Activated CD4-positive, alpha-beta T cell treated with anti-CD3 and anti-CD28 coated beads, Interleukin-2, Interleukin-4, amounts not matched to agents 100 ng/mL and 50 ng/mL, durations not matched to agents 16 hours and 8 hours (primary cell): Measurements from ENCODE around the gene PARVA.

Source experiments
- DNase-seq: peaks from one replicate; pipeline ENCODE4 v3.0.0-alpha.2; 2020; ENCODE audit warnings: low spot score

The PARVA gene

DNA sequence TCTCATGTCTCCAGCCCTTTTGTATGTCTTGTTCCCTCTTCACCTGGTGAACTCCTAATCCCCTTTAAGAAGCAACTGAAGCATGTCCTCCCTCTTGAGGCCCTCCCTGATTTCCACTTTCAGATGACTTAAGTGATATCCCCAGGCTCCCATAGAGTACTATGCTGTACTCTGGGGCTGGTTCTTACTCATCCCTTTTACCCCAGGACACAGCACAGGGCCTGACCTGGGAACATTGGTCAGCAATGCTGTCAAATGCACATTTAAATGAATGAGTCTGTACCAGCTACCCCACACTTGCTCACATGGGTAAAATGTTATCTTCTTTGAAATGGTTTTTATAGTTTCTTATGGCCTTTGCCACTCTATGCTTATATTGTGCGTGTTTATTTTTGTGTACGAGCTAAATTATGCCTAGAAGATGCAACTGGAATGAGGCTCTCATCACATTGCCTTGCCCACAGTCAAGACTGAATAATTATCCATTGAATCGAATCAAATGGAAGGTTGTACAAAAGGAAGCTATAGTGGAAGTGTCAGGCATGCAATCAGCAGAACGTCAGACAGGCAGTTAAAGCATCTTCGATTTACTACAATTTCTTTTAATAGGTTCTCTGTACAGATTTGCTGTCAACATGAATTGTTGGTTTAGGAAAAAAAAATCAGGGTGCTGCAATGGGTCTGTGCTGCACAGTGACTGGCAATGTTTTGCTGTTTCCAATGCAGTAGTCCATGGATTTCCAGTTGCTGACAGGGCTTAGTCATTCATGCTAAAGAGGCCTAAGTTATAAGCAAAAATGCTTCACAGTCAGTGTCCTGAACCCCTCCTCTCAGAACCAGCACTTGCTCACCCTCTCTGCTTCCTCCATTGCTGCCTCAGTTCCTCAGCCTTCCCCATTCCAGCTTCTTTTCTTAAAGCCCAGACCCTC lies 79.5 kb downstream of the PARVA start:
- no peak for DNase-seq

DNA sequence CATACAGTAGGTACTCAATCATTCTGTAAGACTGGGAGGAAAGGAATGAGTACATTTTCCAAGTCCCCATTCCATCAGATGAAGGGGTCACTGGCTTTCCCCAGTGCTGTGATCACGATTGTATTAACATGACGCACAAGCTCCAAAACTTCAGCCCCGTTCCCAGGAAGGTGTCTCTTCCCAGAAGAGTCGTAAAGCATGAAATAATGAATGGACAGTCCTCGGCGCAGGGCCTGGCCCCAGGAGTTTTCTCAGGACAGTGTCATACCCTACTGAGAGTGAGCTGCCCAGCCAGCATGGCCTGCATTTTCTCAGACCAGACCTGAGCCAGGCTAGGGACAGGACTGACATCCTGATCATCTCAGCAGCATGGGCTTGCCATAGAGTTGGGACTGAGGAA lies 80.7 kb downstream of the PARVA start:
- DNase-seq = no peak

DNA sequence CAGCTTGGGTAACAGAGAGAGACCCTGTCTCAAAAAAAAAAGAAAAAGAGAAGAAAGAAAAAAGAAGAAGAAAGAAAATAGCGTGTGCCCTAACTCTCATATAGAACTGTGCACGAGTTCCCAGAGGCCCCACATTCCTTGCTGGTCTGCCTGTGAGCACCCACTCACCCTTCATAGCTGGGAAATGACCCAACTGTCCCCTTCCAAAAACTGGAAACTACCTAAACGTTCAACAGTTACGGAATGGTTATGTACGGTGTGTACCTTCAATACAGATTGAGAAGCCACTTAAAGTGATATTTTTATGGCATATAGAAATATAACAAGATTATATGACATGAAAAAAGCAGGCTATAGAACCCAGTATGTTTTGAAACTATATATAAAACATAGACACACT lies 82.0 kb downstream of the PARVA start:
- DNase-seq = no peak

DNA sequence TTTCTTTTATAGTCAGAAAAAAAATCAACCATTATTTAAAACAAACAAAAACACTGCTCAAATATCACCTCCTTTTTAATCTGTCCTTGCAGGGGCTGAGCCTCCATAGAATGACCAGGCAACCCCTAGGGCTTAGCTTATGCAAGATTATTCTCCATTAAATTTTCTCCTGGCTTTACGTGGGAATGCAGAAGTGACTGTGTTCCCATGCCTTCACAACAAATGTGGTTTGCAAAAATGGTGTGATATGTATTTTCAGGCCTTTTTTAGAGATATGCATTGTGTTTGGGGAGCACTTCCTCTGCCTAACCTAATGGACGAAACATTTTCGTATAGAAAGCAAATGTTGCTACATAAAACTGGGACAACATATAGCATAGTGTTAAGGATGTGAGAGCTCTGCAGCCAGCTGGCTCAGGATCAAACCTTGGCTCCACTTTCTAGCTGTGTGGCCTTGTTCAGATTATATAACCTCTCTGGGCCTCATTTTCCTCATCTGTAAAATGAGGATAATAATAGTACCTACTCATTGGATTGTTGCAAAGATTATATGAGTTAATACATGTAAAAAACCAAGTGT lies 82.6 kb downstream of the PARVA start:
- DNase-seq = no peak

DNA sequence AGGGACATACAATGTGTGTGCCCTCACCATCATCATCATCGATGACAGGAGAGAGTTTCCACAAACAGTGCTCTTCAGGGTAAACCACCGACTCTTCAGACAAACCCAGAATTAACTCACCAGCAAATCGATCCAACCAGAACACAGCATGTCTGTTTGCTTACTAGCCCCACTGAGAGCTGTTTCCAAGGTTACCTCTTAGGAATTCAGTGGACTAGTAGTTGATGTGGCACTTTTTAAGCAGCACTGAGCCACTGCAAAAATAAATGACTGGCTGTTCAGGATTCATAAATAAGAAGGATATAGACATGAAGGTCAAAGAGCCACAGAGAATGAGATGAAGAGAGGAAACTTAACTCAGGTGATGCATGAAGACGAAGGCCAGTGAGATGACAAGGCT lies 83.1 kb downstream of the PARVA start:
- no peak for DNase-seq

DNA sequence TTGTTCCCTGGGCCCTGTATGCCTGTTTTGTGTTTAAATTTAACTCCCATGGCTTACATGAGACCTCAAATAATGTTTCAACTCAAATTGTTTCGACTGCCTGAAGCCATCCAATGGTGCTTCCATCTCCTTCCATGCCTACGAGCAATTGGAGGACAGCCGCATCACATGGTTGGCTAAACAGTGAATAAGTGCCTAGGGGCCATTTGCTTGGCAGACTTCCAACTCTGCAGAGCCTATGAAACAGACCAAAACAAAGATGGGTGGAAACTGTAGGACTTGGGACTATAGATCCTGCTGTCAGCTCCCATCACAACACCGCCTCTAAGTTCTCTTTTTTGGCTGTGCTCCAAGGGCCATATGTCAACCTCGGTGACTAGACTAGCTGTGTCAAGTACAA lies 84.1 kb downstream of the PARVA start:
- DNase-seq = no peak

DNA sequence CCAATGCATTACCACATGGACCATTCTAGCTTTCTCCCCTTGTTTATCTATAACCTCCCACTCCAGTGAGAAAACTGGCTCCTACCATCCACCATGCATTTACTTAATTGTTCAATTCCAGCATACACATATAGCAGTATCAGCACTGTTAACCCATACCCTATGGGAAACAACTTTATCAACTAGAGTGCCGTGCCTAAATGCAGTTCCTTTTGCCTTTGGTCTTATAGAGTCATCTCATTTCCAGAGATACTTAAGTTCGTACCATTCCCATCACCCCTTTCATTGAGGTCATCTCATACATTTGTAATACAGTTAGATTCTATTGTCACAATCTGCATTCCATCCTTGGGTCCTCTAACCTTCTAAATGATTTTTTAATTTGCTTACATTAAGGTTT lies 86.9 kb downstream of the PARVA start:
- DNase-seq = no peak

DNA sequence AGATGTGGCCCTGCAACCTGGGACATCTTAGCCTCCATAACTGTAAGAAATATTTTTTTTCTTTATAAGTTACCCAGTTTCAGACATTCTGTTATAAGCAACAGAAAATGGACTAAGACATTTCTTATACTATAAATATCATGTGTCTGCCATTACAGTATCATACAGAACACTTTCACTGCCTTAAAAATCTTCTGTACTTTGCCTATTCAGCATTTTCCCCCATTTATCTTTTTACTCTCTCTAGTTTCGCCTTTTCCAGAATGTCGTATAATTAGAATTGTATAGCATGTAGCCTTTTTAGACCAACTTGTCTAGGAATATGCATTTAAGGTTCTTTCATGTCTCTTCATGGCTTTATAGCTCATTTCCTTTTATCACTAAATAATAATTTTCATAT lies 88.0 kb downstream of the PARVA start:
- DNase-seq = no peak

DNA sequence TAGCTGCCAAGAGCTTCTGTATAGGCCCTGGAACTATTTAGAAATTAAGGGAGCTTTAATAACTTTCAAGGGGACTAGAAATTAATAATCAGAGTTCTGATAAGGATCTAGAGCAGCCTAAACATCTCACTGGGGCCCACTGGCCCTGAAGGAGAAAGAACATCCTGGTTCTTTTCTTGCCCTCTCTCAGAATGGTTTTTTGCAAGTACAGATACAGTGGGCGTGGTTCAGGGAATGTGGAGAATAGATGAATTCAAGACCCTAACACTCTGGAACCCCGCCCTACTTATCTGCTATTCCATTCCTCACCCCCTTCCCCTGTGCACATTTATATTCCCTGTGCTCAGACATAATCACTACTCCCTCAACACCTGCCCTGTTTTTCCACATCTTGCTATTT lies 90.2 kb downstream of the PARVA start:
- DNase-seq = no peak

DNA sequence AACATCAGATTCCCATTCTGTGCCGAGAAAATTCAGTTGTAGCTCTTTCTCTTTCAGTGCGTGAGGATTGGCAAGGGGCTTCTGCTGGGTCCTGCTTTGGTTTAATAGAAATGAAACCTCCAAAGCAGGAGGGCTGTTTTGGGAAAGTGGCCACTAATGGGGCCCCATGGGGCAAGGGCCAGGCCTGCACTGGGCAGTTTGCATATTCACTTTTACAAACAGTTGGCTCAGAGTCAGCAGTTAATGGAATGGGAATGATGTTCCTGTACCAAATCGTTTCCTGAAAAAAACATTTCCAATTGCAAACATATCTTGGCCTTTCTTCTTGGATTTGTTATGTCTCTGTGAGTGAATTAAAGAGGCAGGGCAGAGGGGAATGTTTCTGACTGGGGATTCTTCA lies 92.1 kb downstream of the PARVA start:
- no peak for DNase-seq

DNA sequence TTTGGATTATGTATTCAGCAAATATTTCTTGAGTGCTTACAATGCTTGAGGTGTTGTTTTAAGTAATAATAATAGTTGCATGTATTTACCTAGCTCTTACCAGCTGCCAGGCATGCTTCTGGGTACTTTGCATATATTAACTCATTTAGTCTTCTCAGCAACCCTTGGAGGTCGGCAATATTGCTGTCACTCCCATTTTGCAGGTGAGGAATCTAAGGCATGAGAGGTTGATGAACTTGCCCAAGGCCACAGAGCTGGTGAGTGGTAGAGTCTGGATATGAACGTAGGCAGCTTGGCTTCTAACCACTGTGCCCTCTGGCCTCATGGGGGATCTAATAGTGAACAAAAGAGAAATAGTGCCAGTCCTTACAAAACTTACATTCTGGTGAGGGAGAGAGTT lies 92.9 kb downstream of the PARVA start:
- DNase-seq = no peak

DNA sequence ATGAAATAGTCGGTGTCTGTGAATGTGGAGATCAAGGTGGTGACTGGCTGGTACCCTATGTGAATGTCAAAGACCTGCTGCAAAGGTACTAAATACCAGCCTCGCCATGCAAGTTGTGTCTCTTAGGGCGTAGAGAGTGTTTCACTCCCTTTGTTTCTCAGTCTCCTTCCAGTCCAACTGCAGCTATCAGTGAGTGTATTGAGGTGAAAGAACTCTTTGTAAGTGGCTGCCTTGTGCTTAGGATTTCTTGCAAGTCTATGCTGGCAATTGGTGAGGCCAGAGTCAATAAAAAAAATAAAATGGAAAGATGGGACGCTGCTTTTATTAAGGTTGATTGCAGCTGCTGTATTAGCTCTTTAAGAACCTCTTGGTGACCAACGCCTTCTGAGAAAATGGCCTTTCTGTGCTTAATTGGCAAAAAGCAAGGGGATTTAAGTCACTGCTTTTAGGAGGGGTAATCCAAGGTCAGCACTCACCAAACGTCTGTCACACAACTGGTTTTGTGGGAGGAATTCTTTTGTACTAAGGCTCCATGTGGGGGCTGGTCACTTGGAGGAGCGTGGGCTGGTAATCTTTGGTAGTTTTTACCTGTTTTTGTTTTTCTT lies 95.1 kb downstream of the PARVA start:
- no peak for DNase-seq

DNA sequence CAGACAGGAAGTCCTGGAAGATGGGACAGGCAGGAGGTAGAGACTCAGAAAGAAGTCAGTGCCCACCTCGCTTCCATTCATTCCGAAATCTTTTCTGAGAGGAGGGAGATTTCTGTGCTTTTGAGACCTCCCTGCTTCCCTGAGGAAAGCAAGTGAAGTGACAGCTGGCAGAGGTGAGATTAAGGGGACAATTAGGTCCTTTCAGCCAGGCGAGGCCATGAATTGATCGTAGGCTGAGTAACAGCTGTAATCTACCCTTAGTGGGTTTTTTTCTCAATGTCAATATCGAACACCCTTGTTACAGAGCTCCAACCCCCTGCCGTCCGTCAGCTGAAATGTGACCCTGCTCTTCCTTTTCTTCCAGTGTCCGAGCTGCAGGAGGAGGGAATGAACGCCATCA lies 96.0 kb downstream of the PARVA start:
- no peak for DNase-seq

DNA sequence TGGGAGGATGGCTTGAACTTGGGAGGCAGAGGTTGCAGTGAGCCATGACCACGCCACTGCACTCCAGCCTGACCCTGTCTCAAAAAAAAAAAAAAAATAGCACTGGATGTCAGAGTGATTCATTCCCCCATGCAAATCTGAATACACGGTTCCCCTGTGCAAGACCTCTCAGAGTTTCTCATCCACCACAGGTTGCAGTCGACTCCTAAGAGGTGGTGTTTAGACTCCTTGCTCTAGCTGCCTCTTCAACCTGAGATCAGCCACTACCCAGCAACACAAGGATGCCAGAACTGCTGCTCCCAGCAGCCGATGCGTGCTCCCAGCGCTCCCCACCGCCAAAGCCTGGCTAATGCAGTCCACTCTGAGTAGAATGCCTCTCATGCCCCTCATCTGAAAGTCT lies 97.5 kb downstream of the PARVA start:
- DNase-seq = no peak

DNA sequence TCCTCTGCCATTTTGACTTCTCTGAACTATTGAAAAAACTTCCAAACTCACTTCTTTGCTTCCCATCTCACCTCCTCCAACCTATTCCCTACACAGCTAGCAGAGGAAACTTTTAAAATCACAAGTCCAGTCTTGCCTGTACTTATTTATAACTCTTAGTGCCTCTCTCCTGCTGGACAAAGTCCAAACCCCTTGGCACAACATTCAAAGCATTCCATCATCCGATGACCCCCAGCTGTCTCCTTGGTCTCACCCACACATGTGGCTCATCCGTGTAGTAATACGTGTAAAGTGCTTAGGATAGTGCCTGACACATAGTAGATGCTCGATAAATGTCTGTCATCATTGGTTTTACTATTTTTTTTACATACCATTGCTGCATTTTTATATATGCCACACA lies 101.4 kb downstream of the PARVA start:
- no peak for DNase-seq

DNA sequence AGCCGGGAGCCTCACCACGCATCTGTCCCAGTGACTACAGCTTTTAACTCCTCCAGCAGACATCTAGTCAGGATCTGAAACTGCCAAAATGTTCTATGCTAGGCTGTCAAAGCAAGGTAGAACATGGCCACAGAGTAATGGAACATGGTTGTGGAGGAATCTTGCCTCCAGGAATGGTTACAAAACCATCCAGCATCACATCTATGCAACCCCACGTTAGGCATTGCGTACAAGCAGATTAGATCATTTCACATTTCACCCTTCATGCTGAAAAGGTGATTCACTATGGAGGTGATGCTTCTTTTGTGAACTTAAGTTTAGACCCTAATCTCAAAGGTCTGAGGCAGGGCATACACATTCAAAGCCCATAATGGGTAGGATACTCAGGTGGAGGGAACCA lies 103.0 kb downstream of the PARVA start:
- DNase-seq = no peak

DNA sequence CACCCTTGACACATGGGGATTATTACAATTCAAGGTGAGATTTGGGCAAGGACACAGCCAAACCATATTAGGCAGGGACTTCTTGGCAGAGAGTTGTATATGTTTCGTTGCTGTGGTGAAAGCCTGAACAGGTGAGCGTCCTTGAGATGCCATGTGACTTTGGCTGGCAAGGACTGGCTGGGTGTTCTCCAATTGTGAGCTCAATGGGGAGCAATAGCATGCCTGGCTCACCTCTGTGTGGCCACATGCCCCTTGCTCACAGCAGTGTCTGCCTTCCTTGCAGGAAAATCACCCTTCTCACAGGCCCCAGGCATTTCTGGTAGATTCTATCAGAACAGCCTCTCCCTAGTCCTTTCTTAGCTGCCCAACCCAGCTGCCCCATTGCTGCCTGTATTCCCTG lies 105.5 kb downstream of the PARVA start:
- DNase-seq = no peak

DNA sequence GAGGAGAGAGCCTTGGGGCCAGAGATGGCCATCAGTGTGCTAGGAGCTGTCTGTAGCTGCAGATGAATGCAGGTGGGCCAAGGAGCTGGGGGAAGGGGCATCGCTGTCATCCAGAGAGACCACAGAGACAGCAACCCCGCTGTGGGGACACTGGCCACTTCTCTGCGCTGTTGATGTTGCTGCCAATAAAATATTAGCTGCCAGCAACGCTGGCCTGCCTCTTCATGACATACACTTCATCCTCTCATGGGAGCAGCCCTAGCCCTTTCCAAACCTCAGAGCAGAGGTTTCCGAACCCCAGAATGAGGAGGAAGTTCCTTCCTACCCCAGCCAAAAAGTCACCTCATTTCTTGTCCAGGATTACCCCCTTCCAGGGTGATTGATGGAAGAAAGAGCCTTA lies 106.2 kb downstream of the PARVA start:
- DNase-seq = no peak

DNA sequence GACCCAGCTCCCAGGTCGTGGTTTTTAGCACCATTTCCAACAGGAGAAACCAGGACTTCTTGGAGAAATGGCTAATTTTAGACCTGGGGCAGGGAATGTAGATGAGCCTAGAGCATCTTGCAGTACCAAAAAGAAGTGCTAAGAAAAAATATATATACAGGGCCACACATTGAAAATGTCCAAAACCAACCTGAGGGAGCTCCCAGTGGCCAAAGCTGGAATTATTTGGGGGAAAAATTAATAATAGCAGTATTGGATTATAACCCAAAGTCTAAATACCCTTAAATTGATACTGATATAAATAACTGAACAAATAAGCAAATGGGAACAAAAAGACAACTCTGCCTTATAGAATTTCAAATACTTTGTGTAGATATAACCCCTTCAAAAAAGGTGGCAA lies 108.0 kb downstream of the PARVA start:
- no peak for DNase-seq

DNA sequence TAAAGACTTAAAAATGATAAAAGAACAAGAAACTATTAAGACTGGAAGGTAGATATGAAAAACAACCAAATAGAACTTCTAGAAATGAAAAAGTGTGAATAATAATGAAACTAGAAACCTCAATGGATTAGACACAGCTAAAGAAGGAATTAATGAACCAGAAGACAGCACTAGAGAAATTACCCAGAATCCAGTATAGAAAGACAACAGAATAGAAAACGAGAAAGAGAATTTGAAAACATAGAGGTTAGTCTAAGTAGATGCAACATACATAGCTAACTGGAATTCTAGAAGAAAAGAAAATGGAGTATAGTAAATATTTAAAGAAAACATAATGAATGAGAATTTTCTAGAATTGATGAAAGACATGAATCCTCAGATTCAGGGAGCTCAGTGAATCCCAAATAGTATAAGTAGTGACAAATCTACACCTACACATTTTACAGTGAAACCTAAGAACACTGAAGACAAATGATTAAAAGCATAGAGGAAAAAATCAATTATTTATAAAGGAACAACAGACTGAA lies 111.9 kb downstream of the PARVA start:
- DNase-seq = no peak

DNA sequence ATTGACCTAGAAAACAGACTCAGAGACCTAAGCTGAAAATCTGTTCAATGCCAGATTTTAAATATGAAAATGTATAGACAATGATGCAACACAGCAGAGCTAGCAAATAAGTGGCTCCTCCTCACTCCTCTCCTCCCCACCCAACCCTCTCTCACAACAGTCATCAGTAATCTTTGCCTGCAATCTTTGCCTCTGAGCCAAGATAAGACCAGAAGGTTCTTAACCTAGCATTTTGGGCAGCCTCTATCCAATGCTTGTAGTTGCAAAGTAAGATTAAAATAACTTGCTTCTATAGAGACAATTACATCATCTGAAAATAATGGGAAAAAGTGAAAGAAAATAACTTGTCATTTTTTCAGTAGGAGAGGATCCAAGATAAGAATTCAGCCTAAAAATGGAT lies 117.3 kb downstream of the PARVA start:
- no peak for DNase-seq

DNA sequence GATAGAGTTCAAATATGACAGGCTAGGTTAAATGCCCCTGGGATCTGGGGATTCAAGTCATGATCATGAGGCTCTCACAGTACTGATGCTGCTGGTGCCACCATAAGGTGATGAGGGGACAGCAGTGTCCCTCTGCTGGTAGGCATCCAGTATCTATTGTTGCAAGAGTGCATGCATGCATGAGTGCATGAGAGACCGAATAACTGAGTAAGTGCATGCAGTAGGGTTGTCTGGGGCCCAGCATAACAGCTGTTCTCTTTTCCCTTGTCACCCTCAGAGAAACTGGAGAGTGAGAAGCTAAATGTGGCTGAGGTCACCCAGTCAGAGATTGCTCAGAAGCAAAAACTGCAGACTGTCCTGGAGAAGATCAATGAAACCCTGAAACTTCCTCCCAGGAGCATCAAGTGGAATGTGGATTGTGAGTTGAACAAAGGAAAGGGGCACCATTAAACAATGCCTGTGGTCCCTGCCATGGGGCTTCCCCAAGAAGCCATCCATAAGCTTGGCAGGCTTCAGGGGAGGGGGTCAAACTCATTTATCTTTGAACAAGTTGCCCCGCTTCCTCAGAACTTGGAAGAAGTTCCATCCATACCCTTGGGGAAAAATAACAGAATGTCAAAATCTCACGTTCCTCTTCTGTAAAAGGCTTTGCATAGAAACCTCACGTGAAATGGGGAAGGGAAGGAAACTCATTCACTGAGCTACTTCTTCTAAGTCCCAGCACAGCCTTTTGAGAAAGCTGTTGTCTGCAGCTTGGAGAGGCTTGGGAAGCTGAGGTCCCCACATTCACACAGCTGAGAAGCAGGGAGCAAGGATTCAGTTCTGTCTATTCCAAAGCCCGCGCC lies 119.0 kb downstream of the PARVA start:
- DNase-seq = no peak
